PFSK-1 (cell line): Measurements from ENCODE around the gene CORO2A.

Experiments used
- FOXP2 ChIP-seq: optimal IDR thresholded peaks from 2 replicates; pipeline ENCODE3; 2011; ENCODE audit warnings: borderline replicate concordance, control low read depth, inconsistent platforms; ENCODE audit not compliant: insufficient read depth; ENCODE audit errors: extremely low read length, extremely low read depth
- POLR2AphosphoS5 ChIP-seq: IDR thresholded peaks from 2 replicates; pipeline ENCODE4 v1.6.1; 2012; ENCODE audit warnings: low read depth, mild to moderate bottlenecking, control low read depth, low read length, moderate library complexity
- REST ChIP-seq, 2 experiments: IDR thresholded peaks; 2 replicates each; pipeline versions ENCODE4 v1.6.1 to v1.8.0; 2011 to 2012; ENCODE audit warnings: low read depth in 2 of 2, low read length in 2 of 2, control low read depth in 1 of 2, inconsistent platforms in 1 of 2, mild to moderate bottlenecking in 1 of 2, moderate library complexity in 1 of 2; ENCODE audit not compliant: insufficient read depth in 1 of 2
- SIN3A ChIP-seq: IDR thresholded peaks from 2 replicates; pipeline ENCODE4 v1.6.1; 2012; ENCODE audit warnings: mild to moderate bottlenecking, low read length, moderate library complexity, borderline replicate concordance; ENCODE audit not compliant: insufficient read depth
- TAF1 ChIP-seq: IDR thresholded peaks from 2 replicates; pipeline ENCODE4 v1.6.1; 2012; ENCODE audit warnings: low read length, control low read depth, borderline replicate concordance; ENCODE audit not compliant: insufficient read depth

CORO2A gene

DNA sequence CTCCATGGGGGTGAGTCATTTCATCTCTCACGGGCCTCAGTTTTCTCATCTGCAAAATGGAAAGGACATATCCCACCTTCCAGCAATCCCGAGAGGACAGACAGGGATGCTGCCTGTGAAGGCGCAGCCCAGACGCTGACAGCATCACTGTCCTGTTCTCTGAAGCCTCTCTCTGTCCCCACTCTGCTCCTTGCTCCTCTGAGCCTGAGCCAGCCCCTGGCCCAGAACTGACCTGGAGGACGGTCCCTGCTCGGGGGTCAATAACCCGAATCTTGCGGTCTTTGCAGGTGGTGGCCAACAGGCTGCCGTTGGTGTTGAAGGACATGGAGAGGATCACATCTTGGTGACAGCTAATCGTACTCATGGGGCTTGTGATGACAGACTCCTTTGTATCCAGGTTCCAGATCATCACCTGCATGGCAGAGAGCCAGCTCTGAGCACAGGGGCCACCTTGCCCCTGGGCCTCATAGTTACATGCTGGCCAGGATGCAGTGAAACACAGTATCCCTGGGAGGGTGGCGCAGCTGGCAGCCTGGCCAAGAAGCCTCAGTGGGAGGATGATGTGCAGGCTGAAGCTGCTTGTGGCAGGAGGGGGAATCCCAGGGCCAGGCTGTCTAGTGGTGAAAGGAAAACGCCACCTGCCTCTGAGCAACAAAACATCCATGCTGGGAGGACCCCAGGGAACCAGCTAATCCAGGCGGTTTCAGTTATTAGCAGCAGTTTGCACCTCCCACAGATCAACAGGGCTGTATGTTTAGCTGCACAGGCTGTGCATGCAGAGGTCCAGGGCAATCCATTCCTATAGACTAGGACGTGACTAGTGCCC is 59.4 kb downstream of the CORO2A start:
- TF ChIP-seq REST (IDR thresholded peaks at IDR 0.05; ENCODE audit: insufficient read depth in 1 of 2, low read depth in 2 of 2, low read length in 2 of 2) (no peak), FOXP2 (no peak), POLR2AphosphoS5 (no peak), SIN3A (no peak), TAF1 (no peak)

- TF ChIP-seq POLR2AphosphoS5, result no peak
- no peak for TF ChIP-seq TAF1
- TF ChIP-seq SIN3A, result no peak
- TF ChIP-seq FOXP2, result no peak
- no peak for TF ChIP-seq REST (IDR thresholded peaks at IDR 0.05; ENCODE audit: insufficient read depth in 1 of 2, low read depth in 2 of 2, low read length in 2 of 2)
These were observed 60.3 kb downstream of the CORO2A start for GRCh38 chr9:98132158-98132557.

DNA sequence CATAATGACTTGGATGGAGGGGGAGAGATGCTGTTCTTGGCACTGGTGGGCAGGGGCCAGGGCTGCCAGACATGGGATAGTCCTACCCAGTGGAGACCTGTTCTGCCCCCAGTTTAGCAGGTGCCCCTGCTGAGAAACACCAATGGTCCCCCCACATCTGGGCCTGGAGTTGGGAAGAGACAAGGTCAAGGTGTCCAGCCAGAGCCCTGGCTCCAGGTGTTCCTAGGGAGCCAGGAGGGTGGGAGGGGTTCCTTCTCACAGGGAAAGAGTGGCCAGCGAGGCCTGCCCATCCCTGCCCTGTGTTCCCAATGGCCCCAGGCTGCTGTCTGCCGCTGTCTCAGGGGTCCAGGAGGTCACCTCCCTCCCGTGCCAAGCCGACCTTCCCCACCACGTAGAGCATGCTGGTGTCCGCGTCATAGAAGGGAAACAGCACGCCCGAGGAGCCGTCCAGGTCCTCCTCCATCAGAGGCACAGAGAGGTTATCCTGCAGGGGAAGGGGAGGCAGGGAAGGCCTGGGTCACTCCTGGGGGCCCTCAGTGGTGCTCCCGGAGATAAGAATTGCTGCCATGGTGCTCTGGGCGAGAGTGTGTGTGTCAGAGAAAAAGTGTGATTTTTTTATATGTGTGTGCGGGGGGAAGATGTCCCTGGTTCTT is 61.7 kb downstream of the CORO2A start:
- TF ChIP-seq TAF1 (no peak), FOXP2 (no peak), POLR2AphosphoS5 (no peak), SIN3A (no peak)

- no peak for TF ChIP-seq TAF1
- no peak for TF ChIP-seq POLR2AphosphoS5
- TF ChIP-seq FOXP2, result no peak
- TF ChIP-seq SIN3A, result no peak
- no peak for TF ChIP-seq REST (IDR thresholded peaks at IDR 0.05; ENCODE audit: insufficient read depth in 1 of 2, low read depth in 2 of 2, low read length in 2 of 2)
These were observed 63.0 kb downstream of the CORO2A start for GRCh38 chr9:98129451-98129881.

DNA sequence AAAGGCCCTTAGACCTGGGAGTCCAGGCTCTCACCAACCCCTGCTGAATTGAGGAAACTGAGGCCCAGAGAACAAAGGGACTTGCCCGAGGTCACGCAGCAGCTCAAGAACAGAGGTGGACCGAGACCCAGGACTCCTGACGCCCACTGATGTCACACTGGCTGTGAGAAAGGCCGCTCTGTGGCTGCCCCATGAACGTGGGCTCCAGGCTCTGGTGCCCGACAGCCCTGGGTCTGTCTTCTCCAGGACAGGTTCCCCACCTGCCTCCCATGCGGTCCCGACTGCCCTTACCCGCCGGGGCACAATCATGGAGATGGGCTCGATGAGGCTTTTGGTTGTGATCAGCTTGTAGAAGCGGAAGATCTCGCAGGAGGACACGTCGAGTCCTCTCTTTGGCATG is 64.1 kb downstream of the CORO2A start:
- TF ChIP-seq SIN3A (no peak), REST (IDR thresholded peaks at IDR 0.05; ENCODE audit: insufficient read depth in 1 of 2, low read depth in 2 of 2, low read length in 2 of 2) (no peak), POLR2AphosphoS5 (no peak), TAF1 (no peak)
